Astrocyte (in vitro differentiated cells and primary cell): ENCODE data around the gene MORN1.

ENCODE experiments used
- EZH2 ChIP-seq: IDR thresholded peaks from 2 replicates; pipeline ENCODE4 v1.6.1; 2012; ENCODE audit warnings: mild to moderate bottlenecking, low read length, inconsistent platforms; ENCODE audit not compliant: insufficient read depth
- TF ChIP-seq, protein P1 (sequence below): IDR thresholded peaks from 2 replicates; pipeline ENCODE4 v1.5.1; 2011; ENCODE audit warnings: low read depth, mild to moderate bottlenecking, inconsistent platforms, low read length, moderate library complexity; ENCODE audit not compliant: insufficient read depth

DNA sequence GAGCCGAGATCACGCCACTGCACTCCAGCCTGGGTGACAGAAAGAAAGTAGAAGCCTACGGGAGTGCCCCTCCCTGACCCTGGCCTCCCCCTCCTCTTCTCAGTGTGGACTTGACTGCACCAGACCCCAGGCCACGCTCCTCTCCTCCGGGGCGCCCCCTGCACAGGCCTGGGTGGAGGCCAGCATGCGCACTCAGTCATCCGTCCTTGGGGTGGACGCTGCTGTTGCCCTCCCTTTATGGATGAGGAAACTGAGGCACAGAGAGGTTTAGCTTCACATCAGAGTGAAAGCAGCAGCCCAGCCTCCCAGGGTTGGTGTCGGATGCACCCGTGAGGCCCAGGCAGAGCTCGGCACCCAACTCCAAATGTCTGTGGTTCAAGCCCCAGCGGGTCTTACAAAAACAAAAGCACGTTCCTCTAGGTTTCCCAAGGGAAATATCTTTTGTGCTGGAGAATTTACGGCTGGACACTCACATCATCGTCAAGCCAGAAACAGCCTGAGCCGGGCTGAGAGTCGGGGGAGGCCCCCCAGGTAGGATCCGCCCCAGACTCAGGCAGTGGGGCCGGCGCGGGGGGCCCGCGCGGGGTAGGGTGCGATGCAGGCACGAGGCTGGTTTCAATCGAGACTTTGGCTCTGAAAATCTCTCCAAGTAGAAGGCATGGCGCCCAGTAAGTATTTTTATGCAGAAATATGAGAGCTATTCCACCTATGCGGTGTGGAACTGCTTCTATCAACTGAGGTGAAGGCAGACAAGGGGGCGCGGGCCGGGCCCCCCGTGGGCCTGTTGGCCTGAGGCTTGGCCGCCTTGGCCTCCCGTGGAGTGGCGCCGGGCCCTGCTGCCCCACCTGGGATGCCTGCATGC, 36.6 kb downstream of the MORN1 start:
- TF ChIP-seq, protein P1, sequence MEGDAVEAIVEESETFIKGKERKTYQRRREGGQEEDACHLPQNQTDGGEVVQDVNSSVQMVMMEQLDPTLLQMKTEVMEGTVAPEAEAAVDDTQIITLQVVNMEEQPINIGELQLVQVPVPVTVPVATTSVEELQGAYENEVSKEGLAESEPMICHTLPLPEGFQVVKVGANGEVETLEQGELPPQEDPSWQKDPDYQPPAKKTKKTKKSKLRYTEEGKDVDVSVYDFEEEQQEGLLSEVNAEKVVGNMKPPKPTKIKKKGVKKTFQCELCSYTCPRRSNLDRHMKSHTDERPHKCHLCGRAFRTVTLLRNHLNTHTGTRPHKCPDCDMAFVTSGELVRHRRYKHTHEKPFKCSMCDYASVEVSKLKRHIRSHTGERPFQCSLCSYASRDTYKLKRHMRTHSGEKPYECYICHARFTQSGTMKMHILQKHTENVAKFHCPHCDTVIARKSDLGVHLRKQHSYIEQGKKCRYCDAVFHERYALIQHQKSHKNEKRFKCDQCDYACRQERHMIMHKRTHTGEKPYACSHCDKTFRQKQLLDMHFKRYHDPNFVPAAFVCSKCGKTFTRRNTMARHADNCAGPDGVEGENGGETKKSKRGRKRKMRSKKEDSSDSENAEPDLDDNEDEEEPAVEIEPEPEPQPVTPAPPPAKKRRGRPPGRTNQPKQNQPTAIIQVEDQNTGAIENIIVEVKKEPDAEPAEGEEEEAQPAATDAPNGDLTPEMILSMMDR, result no peak
- no peak for TF ChIP-seq EZH2
